Prostate gland (tissue), 2 donors: ENCODE data around the gene POTEF. TPM values are rescaled to one million over a fixed set of nuclear protein-coding genes. Genes with fewer than 3 reads are reported as not detected.
A peak's percentile ranks its signal among the peaks of the same experiment; 100 is the strongest.
"Not testable (repeated sequence)": the region's sequence is repeated elsewhere in the genome, so short reads cannot be mapped to it uniquely, and the experiment has no call there.

Experiments
- DNase-seq: peaks from one replicate; pipeline ENCODE4 v3.0.0-alpha.2; 2019; ENCODE audit warnings: low spot score
- H3K27ac ChIP-seq, 2 donors: fragments of 200-600 bp; sonication (generic); 2 replicates each; pipeline ENCODE4 v1.5.1; 2017 to 2019
- H3K27me3 ChIP-seq: fragments of 200-600 bp; sonication (generic); replicated peaks from 2 replicates; pipeline ENCODE4 v1.5.1; 2019; ENCODE audit not compliant: insufficient read depth
- H3K36me3 ChIP-seq, 2 donors: fragments of 200-600 bp; sonication (generic); 1 replicate in 1 of 2; 2 replicates in 1 of 2; pipeline versions ENCODE4 v1.5.1 to v1.8.1; 2017 to 2019
- H3K4me1 ChIP-seq: fragments of 200-600 bp; sonication (generic); replicated peaks from 2 replicates; pipeline ENCODE4 v1.5.1; 2019
- H3K4me3 ChIP-seq, 2 donors: fragments of 200-600 bp; sonication (generic); 2 replicates each; pipeline ENCODE4 v1.5.1; 2017 to 2019
- H3K9me3 ChIP-seq: fragments of 200-600 bp; sonication (generic); 2 replicates; pipeline ENCODE4 v1.5.1; 2017
- POLR2A ChIP-seq: fragments of 450-650 bp; IDR thresholded peaks from one replicate; pipeline ENCODE4 v1.6.1; 2016; ENCODE audit warnings: antibody characterized with exemption, mild to moderate bottlenecking
- POLR2AphosphoS5 ChIP-seq: sonication (generic); formaldehyde crosslinking; IDR thresholded peaks from one replicate; pipeline ENCODE4 v1.6.1; 2017; ENCODE audit warnings: antibody characterized with exemption
- WGBS: methylation state at CpG from one replicate; pipeline ENCODE4 v1.1.5; 2018; 5-methylcytosine and 5-hydroxymethylcytosine counted together
- intact Hi-C: fragments of 100-400 bp; cut with DNase I; formaldehyde crosslinking; loops from one replicate; pipeline ENCODE4 v1.14.2; 2022
- total RNA-seq, 2 donors: library from RNA; depleted of rRNA; stranded (reverse); fragments of >200 nt; gene quantifications; one replicate each; pipeline ENCODE4 v1.1.0, GENCODE V29; 2016
- TF ChIP-seq, protein P1 (sequence below), 4 experiments: fragments of 200-600 bp in 2 of 4; fragments of 450-650 bp in 2 of 4; sonication (generic) in 2 of 4; IDR thresholded peaks; 1 replicate in 3 of 4; 2 replicates in 1 of 4; pipeline ENCODE4 v1.5.1; 2016 to 2019; ENCODE audit warnings: antibody characterized with exemption in 4 of 4, mild to moderate bottlenecking in 2 of 4, moderate library complexity in 2 of 4

The POTEF gene
- total RNA-seq, 2 donors from 2014 or later: 2.5 to 14.5 TPM

DNA sequence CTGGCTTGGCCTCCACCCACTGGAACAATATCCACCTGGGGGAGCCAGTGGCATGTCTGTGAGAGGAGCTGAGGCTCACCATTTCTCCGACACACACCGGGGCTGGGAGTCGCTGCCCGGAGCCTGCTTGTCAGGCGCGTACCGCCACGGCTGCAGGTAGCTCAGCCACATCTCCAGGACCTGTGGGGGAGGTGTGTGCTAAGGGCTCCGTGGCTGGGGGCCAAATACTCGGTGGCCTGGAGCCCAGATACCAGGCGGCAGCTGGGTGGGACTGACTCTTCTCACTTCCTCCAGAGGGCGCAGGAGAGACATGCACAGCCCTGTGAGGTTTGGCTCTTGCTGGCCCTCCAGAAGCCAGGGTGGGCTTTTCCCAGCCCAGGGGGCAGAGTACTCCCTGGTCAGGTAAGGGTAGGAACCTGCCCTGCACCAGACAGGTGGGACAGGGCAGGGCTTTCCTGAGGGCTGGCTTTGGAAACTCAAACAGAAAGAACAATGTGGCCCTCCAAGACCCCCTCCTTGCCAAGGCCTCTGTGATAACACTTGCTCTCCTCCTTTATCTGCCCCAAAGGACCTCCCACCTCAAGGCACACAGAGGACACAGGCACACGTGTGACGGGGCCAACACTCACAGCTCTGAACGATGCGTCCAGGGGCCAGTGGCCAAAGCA lies 27.1 kb upstream of the POTEF start:
- H3K4me1 ChIP-seq, H3K9me3 ChIP-seq, intact Hi-C loops, H3K27me3 ChIP-seq, H3K27ac ChIP-seq, H3K4me3 ChIP-seq, H3K36me3 ChIP-seq: not testable (repeated sequence)
- WGBS: 48% methylated on average over 8 of the region's 16 CpGs
- peak; percentile 85 for DNase-seq
- TF ChIP-seq, protein P1, sequence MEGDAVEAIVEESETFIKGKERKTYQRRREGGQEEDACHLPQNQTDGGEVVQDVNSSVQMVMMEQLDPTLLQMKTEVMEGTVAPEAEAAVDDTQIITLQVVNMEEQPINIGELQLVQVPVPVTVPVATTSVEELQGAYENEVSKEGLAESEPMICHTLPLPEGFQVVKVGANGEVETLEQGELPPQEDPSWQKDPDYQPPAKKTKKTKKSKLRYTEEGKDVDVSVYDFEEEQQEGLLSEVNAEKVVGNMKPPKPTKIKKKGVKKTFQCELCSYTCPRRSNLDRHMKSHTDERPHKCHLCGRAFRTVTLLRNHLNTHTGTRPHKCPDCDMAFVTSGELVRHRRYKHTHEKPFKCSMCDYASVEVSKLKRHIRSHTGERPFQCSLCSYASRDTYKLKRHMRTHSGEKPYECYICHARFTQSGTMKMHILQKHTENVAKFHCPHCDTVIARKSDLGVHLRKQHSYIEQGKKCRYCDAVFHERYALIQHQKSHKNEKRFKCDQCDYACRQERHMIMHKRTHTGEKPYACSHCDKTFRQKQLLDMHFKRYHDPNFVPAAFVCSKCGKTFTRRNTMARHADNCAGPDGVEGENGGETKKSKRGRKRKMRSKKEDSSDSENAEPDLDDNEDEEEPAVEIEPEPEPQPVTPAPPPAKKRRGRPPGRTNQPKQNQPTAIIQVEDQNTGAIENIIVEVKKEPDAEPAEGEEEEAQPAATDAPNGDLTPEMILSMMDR (IDR thresholded peaks at IDR 0.05): peak; percentile 9 to 79 (median 60)
- peak; percentile 62 for TF ChIP-seq POLR2AphosphoS5

DNA sequence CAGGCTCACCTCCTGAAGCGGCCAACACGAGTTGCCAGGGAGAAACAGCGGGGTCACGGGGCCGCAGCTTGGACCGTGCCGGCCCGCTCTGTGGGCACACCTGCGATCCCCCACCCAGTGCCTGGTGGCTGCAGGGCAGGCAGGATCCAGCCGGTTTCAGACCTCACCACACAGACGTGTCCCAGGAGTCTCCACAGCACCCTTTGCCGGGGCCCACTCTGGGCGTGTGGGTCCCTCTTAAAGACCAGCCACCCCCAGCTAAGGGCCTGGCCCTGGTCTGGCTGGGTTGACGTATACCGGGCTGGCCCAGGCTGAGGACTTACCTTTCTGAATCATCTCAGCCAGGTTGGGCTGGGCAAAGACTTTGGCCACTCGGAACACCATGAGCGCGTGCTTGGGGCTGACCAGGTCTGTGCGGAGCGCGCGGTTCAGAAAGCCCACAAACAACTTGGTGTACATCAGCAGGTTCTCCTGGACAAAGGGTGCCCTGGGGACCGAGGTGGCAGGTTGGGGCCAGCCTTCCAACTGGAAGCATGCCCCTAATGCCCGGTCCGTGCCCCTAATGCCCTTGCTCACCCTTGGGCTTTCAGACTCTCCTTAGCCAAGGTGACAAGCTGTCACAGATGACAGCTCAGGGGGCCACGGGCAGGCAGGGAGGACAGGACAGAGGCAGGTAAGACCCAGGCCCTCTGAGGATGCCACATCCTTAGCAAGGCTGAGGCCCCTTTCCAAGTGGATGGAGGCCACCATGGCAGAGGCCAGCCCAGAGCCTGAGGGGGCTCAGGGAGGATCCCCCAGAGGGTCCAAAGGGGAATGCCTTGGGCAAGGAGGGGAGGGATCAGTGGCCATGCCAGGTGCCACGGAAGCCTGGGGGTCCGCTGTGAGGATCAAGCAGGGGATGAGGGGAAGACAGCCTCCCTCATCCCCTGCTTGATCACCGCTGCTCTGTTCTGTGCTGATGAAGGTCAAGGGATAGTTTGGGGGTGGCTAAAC lies 26.0 kb upstream of the POTEF start:
- no peak overlapping the region for H3K4me3 ChIP-seq
- H3K27ac ChIP-seq: no peak overlapping the region
- no peaks in the 10 kb centered on the region for H3K36me3 ChIP-seq
- TF ChIP-seq, protein P1 (IDR thresholded peaks at IDR 0.05): no peak
- TF ChIP-seq POLR2AphosphoS5 (no peak), POLR2A (no peak)
- H3K9me3 ChIP-seq: no peaks in the 10 kb centered on the region
- no peaks in the 10 kb centered on the region for H3K27me3 ChIP-seq
- intact Hi-C loops: no loop called here
- DNase-seq: no peak
- 93% methylated on average over 27 of the region's 29 CpGs for WGBS
- H3K4me1 ChIP-seq: no peaks in the 10 kb centered on the region

DNA sequence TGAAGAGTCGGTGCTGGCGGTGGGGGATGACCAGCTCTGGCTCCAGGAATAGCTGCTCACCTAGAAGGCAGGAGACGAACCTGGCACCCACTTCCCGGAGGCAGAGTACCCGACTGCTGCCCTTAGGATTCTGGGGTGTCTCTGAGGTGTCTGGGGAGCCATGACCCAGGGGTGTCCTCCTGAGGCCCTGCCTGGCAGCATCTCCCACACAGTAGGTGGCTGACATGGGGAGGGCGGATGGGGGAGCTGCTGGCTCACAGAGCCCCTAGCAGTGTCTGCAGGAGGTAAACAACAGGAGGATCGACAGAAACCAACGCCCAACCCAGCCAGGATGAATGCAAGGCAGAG lies 25.4 kb upstream of the POTEF start:
- H3K4me3 ChIP-seq, H3K36me3 ChIP-seq, H3K27me3 ChIP-seq, H3K9me3 ChIP-seq, H3K27ac ChIP-seq, intact Hi-C loops, H3K4me1 ChIP-seq, DNase-seq: not testable (repeated sequence)
- WGBS: 93% methylated on average over 8 of the region's 8 CpGs

DNA sequence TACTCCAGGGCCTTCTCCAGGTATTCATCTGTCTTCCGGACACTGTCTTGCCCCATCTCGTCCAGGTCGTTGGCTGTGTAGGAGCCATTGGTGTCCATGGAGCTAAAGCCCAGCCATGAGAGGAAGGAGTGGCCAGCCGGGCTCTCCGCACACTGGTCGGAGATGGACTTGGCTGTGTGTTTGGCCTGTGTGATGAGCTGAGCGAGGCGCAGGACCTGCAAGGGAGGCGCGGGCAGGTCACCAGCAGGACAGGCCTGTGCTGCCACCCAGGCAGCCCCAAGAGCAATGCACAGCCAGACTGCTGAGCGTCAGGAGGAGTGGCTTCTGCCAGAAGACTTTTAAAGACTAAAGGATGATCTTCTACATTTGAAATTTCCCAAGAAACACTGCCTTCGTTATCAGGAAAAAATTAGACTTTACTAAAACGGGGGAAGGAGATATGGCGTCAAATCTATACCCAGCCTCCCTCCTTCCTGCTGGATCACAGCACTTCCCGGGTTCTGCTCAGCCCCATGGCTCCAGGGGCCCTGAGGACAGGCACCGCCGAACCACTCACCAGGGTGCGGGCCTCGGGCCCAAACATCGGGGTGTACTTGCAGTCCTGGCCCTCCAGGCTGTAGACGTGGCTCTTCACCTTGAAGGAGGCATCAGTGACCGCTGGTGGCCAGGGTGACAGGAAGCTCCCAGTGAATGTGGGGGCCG lies 24.9 kb upstream of the POTEF start:
- H3K4me3 ChIP-seq: not testable (repeated sequence)

DNA sequence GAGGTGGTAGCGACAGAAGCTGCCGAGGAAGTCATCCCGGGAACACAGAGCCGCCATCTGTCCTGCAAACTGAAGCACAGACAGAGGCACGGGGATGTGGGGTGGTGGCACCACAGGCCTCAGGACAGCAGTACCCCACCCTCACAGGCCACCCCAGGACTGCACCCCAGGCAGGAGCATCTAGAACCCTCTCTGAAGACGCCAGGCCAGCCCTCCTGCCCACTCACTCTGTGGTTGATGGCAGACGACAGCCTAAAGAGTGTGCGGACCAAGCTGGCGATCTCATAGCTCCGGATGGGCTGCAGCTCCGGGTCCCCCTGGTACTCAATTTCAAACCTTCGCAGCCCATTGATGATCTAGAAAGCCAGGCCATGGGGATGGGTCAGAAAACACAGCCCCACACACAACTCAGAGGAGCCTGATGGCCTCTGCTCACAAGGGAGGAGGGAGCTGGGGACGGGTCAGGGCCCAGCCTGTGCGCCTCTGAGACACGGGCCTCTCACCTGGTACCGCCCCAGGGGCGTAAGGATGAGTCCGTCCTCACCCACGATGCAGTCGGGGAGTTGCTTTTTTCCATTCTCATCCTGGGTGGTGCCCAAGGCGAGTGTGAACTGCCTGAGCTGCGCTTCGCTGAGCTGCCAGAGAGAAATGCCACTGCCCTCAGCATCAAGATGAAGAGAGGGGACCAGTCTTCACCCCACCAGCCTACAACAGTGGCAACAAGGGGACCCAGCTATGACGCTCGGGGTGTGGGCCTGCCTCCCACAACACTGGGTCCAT lies 24.0 kb upstream of the POTEF start:
- H3K36me3 ChIP-seq: no peaks in the 10 kb centered on the region
- TF ChIP-seq POLR2A (no peak), POLR2AphosphoS5 (no peak)
- TF ChIP-seq, protein P1 (IDR thresholded peaks at IDR 0.05): no peak
- no peaks in the 10 kb centered on the region for H3K4me1 ChIP-seq
- H3K27ac ChIP-seq: no peak overlapping the region
- no peaks in the 10 kb centered on the region for H3K9me3 ChIP-seq
- H3K4me3 ChIP-seq: no peak overlapping the region
- H3K27me3 ChIP-seq: no peaks in the 10 kb centered on the region
- intact Hi-C loops: no loop called here
- no peak for DNase-seq
- 90% methylated on average over 19 of the region's 25 CpGs for WGBS

More for the DNA sequence above, 24.9 kb upstream of the POTEF start:
- H3K27ac ChIP-seq, H3K36me3 ChIP-seq, H3K4me1 ChIP-seq, DNase-seq, intact Hi-C loops, H3K27me3 ChIP-seq, H3K9me3 ChIP-seq: not testable (repeated sequence)
- WGBS: 92% methylated on average over 18 of the region's 23 CpGs

DNA sequence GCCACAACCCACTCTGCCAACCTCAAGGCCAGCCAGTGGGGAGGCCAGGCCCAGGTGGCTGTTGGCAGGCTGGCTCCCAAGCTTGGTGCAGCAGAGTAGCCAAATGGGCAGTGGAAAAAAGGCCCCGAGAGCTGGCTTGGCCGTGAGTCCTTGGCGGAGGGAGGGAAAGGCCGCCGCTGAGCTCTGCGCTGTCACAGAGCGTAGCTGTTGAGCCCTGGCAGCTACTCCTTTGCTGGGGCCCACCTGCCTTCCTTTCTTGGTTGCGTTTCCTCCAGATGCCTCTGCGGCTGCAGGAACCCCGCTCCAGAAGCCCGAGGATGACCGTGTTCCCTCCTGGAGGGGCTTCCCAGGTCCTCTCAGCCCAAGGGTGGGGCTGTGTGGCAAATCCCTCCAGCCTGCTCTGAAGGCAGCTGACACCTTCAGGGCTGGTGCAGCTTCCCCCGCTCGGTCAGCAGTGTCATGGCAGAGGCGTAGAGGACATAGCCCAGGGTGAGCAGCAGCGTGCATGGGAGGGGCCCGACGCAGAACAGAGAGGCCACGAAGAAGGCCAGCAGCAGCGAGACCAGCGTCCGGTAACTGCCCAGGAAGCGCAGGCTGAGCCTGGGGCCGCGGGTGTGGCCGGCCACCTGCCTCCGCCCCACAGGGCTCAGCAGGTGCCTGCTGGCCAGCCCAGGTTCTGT lies 23.3 kb upstream of the POTEF start:
- H3K9me3 ChIP-seq, H3K4me3 ChIP-seq, H3K27ac ChIP-seq, H3K27me3 ChIP-seq, intact Hi-C loops, H3K4me1 ChIP-seq, H3K36me3 ChIP-seq, DNase-seq: not testable (repeated sequence)
- 99% methylated on average over 19 of the region's 27 CpGs for WGBS

DNA sequence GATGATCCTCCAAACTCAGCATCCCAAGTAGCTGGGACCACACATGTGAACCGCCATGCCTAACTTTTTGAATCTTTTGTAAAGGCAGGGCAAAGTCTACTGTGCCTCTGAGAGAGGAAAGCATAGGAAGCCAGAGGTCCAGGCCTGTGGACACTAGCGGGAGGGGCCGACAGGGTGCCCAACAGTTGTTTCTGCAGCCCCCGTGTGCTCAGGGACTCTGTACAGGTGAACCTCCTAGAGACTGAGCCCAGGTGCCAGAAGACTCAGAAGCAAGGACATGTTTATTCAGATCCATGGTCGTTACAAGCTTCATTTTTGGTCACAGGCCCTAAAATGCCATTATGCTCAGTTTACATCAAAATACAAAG lies 22.1 kb upstream of the POTEF start:
- H3K36me3 ChIP-seq, H3K27me3 ChIP-seq, H3K27ac ChIP-seq, H3K9me3 ChIP-seq, H3K4me1 ChIP-seq, intact Hi-C loops, DNase-seq, H3K4me3 ChIP-seq: not testable (repeated sequence)
- WGBS: 69% methylated on average over 5 of the region's 5 CpGs
